ENCODE data around the gene PALM2AKAP2.

Gene PALM2AKAP2

DNA sequence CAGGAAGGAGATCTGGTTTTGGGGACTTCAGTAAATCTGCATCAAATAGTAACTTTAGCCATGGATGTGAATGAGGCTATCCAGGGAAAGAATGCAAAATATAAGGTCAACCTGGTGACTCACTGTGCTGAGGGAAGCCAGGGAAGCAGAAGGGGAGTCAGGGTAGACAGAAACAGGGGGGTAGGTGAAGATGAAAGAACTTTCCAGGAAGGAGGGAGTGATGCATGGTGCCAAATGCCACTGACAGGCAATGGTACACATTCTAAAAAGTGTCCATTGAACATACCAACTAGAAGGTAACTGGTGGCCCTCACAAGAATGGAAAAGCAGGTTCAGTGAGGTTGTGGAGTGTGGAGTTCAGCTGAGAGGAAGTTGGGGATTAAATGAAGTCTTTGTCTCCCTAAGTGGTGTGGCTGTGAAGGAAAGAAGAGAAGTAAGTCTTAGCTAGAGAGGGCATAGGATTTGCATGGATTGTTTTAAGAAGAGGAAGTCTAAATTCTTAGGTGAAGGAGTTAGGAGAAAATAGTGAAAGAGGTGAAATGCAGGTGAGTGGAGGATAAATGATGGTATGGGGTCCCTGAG lies 35.5 kb downstream of the PALM2AKAP2 start:
- TF ChIP-seq TAF1 (IDR thresholded peaks at IDR 0.05; ENCODE audit: low read depth) (no peak), RAD21 (IDR thresholded peaks at IDR 0.05; ENCODE audit: low read depth) (no peak), EGR1 (IDR thresholded peaks at IDR 0.05) (no peak), FOXM1 (IDR thresholded peaks at IDR 0.05; ENCODE audit: borderline replicate concordance, low read depth) (no peak), NFIC (IDR thresholded peaks at IDR 0.05) (no peak), CEBPB (IDR thresholded peaks at IDR 0.05) (no peak), EP300 (IDR thresholded peaks at IDR 0.05; ENCODE audit: borderline replicate concordance) (no peak), YY1 (IDR thresholded peaks at IDR 0.05; ENCODE audit: low read depth) (no peak), TEAD4 (IDR thresholded peaks at IDR 0.05) (no peak), CREB1 (IDR thresholded peaks at IDR 0.05; ENCODE audit: low read depth) (no peak), ZBTB7A (IDR thresholded peaks at IDR 0.05; ENCODE audit: low read depth) (no peak), TCF12 (IDR thresholded peaks at IDR 0.05; ENCODE audit: low read depth) (no peak)
- TF ChIP-seq, protein P1, sequence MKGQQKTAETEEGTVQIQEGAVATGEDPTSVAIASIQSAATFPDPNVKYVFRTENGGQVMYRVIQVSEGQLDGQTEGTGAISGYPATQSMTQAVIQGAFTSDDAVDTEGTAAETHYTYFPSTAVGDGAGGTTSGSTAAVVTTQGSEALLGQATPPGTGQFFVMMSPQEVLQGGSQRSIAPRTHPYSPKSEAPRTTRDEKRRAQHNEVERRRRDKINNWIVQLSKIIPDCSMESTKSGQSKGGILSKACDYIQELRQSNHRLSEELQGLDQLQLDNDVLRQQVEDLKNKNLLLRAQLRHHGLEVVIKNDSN (IDR thresholded peaks at IDR 0.05), result no peak
- TF ChIP-seq, protein P2, sequence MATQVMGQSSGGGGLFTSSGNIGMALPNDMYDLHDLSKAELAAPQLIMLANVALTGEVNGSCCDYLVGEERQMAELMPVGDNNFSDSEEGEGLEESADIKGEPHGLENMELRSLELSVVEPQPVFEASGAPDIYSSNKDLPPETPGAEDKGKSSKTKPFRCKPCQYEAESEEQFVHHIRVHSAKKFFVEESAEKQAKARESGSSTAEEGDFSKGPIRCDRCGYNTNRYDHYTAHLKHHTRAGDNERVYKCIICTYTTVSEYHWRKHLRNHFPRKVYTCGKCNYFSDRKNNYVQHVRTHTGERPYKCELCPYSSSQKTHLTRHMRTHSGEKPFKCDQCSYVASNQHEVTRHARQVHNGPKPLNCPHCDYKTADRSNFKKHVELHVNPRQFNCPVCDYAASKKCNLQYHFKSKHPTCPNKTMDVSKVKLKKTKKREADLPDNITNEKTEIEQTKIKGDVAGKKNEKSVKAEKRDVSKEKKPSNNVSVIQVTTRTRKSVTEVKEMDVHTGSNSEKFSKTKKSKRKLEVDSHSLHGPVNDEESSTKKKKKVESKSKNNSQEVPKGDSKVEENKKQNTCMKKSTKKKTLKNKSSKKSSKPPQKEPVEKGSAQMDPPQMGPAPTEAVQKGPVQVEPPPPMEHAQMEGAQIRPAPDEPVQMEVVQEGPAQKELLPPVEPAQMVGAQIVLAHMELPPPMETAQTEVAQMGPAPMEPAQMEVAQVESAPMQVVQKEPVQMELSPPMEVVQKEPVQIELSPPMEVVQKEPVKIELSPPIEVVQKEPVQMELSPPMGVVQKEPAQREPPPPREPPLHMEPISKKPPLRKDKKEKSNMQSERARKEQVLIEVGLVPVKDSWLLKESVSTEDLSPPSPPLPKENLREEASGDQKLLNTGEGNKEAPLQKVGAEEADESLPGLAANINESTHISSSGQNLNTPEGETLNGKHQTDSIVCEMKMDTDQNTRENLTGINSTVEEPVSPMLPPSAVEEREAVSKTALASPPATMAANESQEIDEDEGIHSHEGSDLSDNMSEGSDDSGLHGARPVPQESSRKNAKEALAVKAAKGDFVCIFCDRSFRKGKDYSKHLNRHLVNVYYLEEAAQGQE (IDR thresholded peaks at IDR 0.05; ENCODE audit: low read depth), result no peak
- TF ChIP-seq, protein P3, sequence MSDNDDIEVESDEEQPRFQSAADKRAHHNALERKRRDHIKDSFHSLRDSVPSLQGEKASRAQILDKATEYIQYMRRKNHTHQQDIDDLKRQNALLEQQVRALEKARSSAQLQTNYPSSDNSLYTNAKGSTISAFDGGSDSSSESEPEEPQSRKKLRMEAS (IDR thresholded peaks at IDR 0.05), result no peak

GRCh38 chr9:109816490-109816889 lies 36.5 kb downstream of the PALM2AKAP2 start:
- TF ChIP-seq EGR1 (IDR thresholded peaks at IDR 0.05) (no peak), TEAD4 (IDR thresholded peaks at IDR 0.05) (no peak), NFIC (IDR thresholded peaks at IDR 0.05) (no peak)
- TF ChIP-seq, protein P2 (IDR thresholded peaks at IDR 0.05; ENCODE audit: low read depth), result no peak

DNA sequence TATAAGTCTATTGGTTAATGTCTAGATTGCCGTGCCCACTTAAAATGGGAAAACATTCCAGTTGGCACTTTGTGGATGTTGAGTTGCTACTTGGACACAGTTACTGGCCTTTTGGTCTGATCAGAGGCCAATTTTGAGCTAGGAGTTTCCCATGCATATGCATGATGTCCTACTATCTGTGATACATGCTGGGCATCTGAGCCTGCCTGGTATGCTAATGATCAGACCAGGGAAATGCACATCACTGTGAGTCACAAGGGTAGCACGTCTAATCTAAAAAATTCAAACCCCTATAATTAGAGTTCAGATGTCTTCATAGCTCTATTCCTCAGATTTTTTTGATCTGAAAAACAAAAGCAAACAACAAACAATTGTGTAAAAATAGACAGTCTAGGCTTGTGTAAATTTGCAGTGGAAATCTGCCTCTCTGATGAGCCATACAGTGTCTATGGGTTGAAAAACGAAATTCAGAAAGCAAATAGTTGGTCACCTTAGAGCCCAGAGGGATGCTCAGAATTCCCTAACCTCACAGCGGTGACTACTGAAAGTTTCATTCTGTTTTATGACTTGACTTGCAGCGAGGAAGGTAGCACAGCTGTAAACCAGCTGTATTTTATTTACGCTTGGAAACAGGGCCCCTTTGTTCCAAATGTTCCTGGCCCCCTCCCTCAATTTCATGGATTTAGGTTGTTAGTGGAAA lies 37.3 kb downstream of the PALM2AKAP2 start:
- TF ChIP-seq ZBTB7A (IDR thresholded peaks at IDR 0.05; ENCODE audit: low read depth) (no peak), TAF1 (IDR thresholded peaks at IDR 0.05; ENCODE audit: low read depth) (no peak), TEAD4 (IDR thresholded peaks at IDR 0.05) (no peak), FOXM1 (IDR thresholded peaks at IDR 0.05; ENCODE audit: borderline replicate concordance, low read depth) (no peak), EGR1 (IDR thresholded peaks at IDR 0.05) (no peak), EP300 (IDR thresholded peaks at IDR 0.05; ENCODE audit: borderline replicate concordance) (no peak)
- TF ChIP-seq, protein P2 (IDR thresholded peaks at IDR 0.05; ENCODE audit: low read depth), result no peak
- TF ChIP-seq, protein P1 (IDR thresholded peaks at IDR 0.05), result no peak
- TF ChIP-seq, protein P3 (IDR thresholded peaks at IDR 0.05), result no peak

DNA sequence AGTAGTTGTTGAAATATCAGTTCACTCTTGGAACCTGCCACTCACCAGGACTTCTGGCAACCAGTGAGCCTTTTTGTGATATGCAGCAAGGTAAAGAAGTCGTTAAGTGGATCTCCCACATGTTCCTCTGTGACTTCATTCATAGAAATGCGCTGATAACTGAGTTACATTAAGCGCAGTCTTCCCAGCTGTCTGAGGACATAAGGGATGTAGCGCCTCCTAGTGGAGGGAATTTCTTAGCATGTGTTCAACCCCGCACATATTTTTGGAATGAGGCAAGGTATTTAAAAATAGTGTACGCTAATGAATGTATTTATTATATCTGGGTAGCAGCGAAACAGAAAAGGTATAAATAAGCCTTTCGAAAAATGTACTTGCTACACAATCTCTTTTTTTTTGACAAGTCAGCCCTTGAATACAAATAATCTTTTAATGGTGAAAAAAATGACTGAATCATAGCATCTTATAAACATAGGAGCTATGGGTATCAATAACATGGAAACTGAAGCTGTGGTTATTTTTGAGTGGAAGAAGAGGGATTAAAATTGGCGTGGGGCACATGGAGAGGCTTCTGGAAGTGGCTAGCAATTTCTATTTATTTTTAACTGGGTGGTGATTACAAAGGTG lies 38.0 kb downstream of the PALM2AKAP2 start:
- TF ChIP-seq TEAD4 (IDR thresholded peaks at IDR 0.05) (peak; percentile 98), RAD21 (IDR thresholded peaks at IDR 0.05; ENCODE audit: low read depth) (peak; percentile 80), ZBTB7A (IDR thresholded peaks at IDR 0.05; ENCODE audit: low read depth) (no peak), YY1 (IDR thresholded peaks at IDR 0.05; ENCODE audit: low read depth) (no peak)

Measured in Ishikawa (cell line).